HG03095 (cell line): ENCODE data around the gene MAGEA3.
"Not testable (repeated sequence)": the region's sequence is repeated elsewhere in the genome, so short reads cannot be mapped to it uniquely, and the experiment has no call there.

ENCODE experiments used
- ATAC-seq: cut with Tn5 transposase; IDR thresholded peaks from one replicate; pipeline ENCODE4 v1.9.1; 2021; ENCODE audit warnings: moderate library complexity; ENCODE audit not compliant: unreplicated experiment

MAGEA3 gene

GRCh38 chrX:152735860-152736511 is 37.4 kb downstream of the MAGEA3 start:
- no peak for ATAC-seq

GRCh38 chrX:152736528-152736927 is 37.9 kb downstream of the MAGEA3 start:
- not testable (repeated sequence) for ATAC-seq

GRCh38 chrX:152738560-152738959 is 40.0 kb downstream of the MAGEA3 start:
- ATAC-seq, result no peak
